Measurements from ENCODE around the gene ABR.

The ABR gene

DNA sequence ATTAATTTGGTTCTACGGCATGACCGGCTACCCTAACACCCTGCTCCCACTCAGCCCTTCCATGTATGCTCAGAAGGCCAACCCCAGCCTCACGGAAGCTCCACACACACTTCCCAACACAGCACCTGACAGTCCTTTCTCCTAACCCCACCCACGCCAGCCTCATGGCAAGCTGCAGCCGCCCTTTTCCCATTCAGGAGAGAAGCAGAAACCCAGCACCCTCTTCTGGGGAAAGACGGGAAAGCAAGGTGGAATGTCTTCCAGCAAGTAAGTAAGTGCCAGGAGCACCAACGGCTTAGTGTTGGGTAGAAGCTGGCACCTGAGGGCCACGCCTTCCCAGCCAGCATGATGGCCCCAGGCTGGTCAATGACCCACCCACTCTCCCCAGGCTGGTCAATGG lies 32.1 kb downstream of the ABR start:
- WGBS (ENCODE audit: insufficient coverage): 100% methylated on average over 4 of the region's 8 CpGs
- no peaks in the 10 kb centered on the region for H3K9me3 ChIP-seq (ENCODE audit: control extremely low read depth in 1 of 5, control insufficient read depth in 4 of 5, insufficient read depth in 2 of 5, low read depth in 1 of 5, low read length in 4 of 5)
- no peaks in the 10 kb centered on the region for H3K4me1 ChIP-seq (ENCODE audit: control extremely low read depth in 1 of 4, control insufficient read depth in 4 of 4, insufficient read depth in 4 of 4, low read length in 3 of 4)
- DNase-seq: no peak
- ChIA-PET CTCF (interaction anchor here (0.9 to 1.0 kb wide), 3 partner anchors 19 to 40 kb away, joined by 3 to 7 read pairs (median 4); no protein-coding TSS in a partner anchor), POLR2A (no interaction called here)
- H3K36me3 ChIP-seq (ENCODE audit: control insufficient read depth in 4 of 4, insufficient read depth in 4 of 4, low read length in 3 of 4): peaks cover 0 to 23% (median 0%) of the 10 kb centered on the region in 4 experiments
- no peak overlapping the region for H3K4me3 ChIP-seq (ENCODE audit: control insufficient read depth in 1 of 7, extremely low read depth in 1 of 7, insufficient read depth in 4 of 7, low read depth in 2 of 7, low read length in 6 of 7)
- H3K27me3 ChIP-seq (replicated peaks in 2 of 5; ENCODE audit: control insufficient read depth in 4 of 5, insufficient read depth in 5 of 5, low read length in 4 of 5): no peaks in the 10 kb centered on the region
- no peak overlapping the region for H3K27ac ChIP-seq (ENCODE audit: insufficient read depth in 1 of 2, low read depth in 1 of 2, low read length in 2 of 2, poor library complexity in 1 of 2, severe bottlenecking in 2 of 2)

DNA sequence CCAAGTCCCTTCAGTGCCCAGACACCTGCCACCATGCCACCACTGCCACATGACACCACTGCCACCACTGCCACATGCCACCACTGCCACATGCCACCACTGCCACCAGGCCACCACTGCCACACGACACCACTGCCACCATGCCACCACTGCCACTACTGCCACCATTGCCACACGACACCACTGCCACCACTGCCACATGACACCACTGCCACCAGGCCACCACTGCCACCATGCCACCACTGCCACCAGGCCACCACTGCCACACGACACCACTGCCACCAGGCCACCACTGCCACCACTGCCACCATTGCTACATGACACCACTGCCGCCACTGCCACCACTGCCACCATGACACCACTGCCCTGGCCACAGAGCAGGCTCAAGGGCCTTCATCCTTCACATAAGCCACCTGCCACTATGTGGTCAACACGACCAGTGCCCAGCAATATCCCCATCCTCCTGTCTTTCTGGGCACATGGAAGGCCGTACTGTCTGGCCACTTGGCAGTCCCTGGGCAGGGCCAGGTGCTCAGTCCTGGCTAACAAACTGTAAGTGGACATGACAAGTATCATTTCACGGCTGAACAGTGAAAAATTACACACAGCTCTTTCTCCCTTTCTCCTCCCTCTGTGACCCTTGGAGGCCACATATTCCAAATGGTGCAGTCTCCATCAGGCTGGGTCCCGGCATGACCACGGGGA lies 33.1 kb downstream of the ABR start:
- no peaks in the 10 kb centered on the region for H3K9me3 ChIP-seq (ENCODE audit: control extremely low read depth in 1 of 5, control insufficient read depth in 4 of 5, insufficient read depth in 2 of 5, low read depth in 1 of 5, low read length in 4 of 5)
- peaks cover 0 to 23% (median 0%) of the 10 kb centered on the region in 4 experiments for H3K36me3 ChIP-seq (ENCODE audit: control insufficient read depth in 4 of 4, insufficient read depth in 4 of 4, low read length in 3 of 4)
- POLR2A ChIA-PET: interaction anchor here (0.7 kb wide), 1 partner anchor 52 kb away, joined by 3 read pairs; no protein-coding TSS in a partner anchor

DNA sequence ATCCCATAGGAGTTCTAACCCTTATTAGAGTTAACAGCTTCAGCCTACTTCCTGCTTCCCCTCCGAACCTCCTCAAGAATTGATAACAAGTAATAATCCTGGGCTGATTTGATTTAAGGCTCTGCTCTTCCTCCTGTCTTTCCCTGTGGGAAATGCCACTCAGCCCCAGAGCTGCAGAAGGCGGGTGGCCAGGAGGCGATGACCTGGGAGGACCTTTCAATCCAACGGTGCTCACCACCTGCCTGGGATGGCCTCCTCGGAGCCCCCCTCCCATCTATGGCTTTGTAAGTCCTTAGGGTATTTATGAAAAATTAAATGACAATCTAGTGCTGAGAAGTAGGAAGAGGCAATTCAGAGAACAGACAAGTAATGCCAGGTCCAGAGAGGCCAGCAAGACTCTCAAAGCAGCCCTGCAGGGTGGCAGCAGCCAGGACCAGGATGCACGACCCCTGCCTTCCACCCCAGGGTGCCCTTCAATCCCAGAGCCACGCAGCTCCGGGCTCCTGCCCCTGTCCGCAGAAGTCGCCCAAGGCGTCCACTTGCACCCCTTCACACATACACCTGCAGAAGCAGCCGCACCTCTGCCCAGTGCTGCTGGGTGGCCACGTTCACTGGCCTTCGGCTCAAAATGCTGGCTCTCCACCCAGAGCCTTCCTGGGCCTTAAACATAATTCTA lies 34.3 kb downstream of the ABR start:
- ChIA-PET CTCF (interaction anchor here (0.6 to 2.5 kb wide), 3 partner anchors 23 to 63 kb away, joined by 3 to 8 read pairs (median 3); no protein-coding TSS in a partner anchor), POLR2A (interaction anchor here (0.6 kb wide), 1 partner anchor 43 kb away, joined by 3 read pairs; no protein-coding TSS in a partner anchor)
- H3K27ac ChIP-seq (ENCODE audit: insufficient read depth in 1 of 2, low read depth in 1 of 2, low read length in 2 of 2, poor library complexity in 1 of 2, severe bottlenecking in 2 of 2): no peak overlapping the region
- H3K36me3 ChIP-seq (ENCODE audit: control insufficient read depth in 4 of 4, insufficient read depth in 4 of 4, low read length in 3 of 4): peaks cover 0 to 16% (median 0%) of the 10 kb centered on the region in 4 experiments
- no peak for DNase-seq
- H3K27me3 ChIP-seq (replicated peaks in 2 of 5; ENCODE audit: control insufficient read depth in 4 of 5, insufficient read depth in 5 of 5, low read length in 4 of 5): no peaks in the 10 kb centered on the region
- no peaks in the 10 kb centered on the region for H3K9me3 ChIP-seq (ENCODE audit: control extremely low read depth in 1 of 5, control insufficient read depth in 4 of 5, insufficient read depth in 2 of 5, low read depth in 1 of 5, low read length in 4 of 5)
- 99% methylated on average over 11 of the region's 14 CpGs for WGBS (ENCODE audit: insufficient coverage)
- no peak overlapping the region for H3K4me3 ChIP-seq (ENCODE audit: control insufficient read depth in 1 of 7, extremely low read depth in 1 of 7, insufficient read depth in 4 of 7, low read depth in 2 of 7, low read length in 6 of 7)
- no peaks in the 10 kb centered on the region for H3K4me1 ChIP-seq (ENCODE audit: control extremely low read depth in 1 of 4, control insufficient read depth in 4 of 4, insufficient read depth in 4 of 4, low read length in 3 of 4)

More for the DNA sequence above, 33.1 kb downstream of the ABR start:
- no peak overlapping the region for H3K4me3 ChIP-seq (ENCODE audit: control insufficient read depth in 1 of 7, extremely low read depth in 1 of 7, insufficient read depth in 4 of 7, low read depth in 2 of 7, low read length in 6 of 7)
- no peaks in the 10 kb centered on the region for H3K4me1 ChIP-seq (ENCODE audit: control extremely low read depth in 1 of 4, control insufficient read depth in 4 of 4, insufficient read depth in 4 of 4, low read length in 3 of 4)
- no peaks in the 10 kb centered on the region for H3K27me3 ChIP-seq (replicated peaks in 2 of 5; ENCODE audit: control insufficient read depth in 4 of 5, insufficient read depth in 5 of 5, low read length in 4 of 5)
- no peak overlapping the region for H3K27ac ChIP-seq (ENCODE audit: insufficient read depth in 1 of 2, low read depth in 1 of 2, low read length in 2 of 2, poor library complexity in 1 of 2, severe bottlenecking in 2 of 2)
- 94% methylated on average over 3 of the region's 9 CpGs for WGBS (ENCODE audit: insufficient coverage)
- CTCF ChIA-PET: interaction anchor here (1.3 kb wide), 1 partner anchor 41 kb away, joined by 3 read pairs; no protein-coding TSS in a partner anchor
- peak in 2 of 3 donors; percentile 44 to 51 for DNase-seq

DNA sequence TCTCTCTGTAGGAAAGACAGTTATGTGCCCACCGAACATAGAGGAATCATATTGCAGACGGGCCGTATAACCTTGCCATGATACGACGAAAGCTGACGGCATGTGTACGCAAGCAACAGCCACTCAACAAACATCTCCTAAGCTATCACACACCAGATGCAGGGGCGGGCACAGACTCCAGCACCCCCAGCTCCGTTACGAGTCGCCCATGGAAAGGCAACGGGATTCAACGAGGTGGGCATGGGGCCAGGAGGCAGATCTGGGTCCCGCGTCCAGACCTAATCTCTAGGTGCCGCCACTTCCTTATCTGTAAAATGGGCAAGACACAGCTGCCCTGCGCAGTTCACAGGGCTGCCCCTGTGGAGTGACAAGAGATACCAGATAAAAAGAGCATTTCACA lies 35.6 kb downstream of the ABR start:
- Histone ChIP-seq H3K36me3 (ENCODE audit: control insufficient read depth in 4 of 4, insufficient read depth in 4 of 4, low read length in 3 of 4) (peaks cover 0 to 6% (median 0%) of the 10 kb centered on the region in 4 experiments), H3K27ac (ENCODE audit: insufficient read depth in 1 of 2, low read depth in 1 of 2, low read length in 2 of 2, poor library complexity in 1 of 2, severe bottlenecking in 2 of 2) (no peak overlapping the region), H3K9me3 (ENCODE audit: control extremely low read depth in 1 of 5, control insufficient read depth in 4 of 5, insufficient read depth in 2 of 5, low read depth in 1 of 5, low read length in 4 of 5) (no peaks in the 10 kb centered on the region), H3K4me1 (ENCODE audit: control extremely low read depth in 1 of 4, control insufficient read depth in 4 of 4, insufficient read depth in 4 of 4, low read length in 3 of 4) (no peaks in the 10 kb centered on the region), H3K4me3 (ENCODE audit: control insufficient read depth in 1 of 7, extremely low read depth in 1 of 7, insufficient read depth in 4 of 7, low read depth in 2 of 7, low read length in 6 of 7) (no peak overlapping the region), H3K27me3 (replicated peaks in 2 of 5; ENCODE audit: control insufficient read depth in 4 of 5, insufficient read depth in 5 of 5, low read length in 4 of 5) (no peaks in the 10 kb centered on the region)
- ChIA-PET CTCF (interaction anchor here (1.1 to 2.5 kb wide), 4 partner anchors 20 to 43 kb away, joined by 3 to 8 read pairs (median 4); no protein-coding TSS in a partner anchor), POLR2A (no interaction called here)
- DNase-seq: peak in 1 of 3 donors; percentile 37
- WGBS (ENCODE audit: insufficient coverage): 90% methylated on average over 15 of the region's 17 CpGs

DNA sequence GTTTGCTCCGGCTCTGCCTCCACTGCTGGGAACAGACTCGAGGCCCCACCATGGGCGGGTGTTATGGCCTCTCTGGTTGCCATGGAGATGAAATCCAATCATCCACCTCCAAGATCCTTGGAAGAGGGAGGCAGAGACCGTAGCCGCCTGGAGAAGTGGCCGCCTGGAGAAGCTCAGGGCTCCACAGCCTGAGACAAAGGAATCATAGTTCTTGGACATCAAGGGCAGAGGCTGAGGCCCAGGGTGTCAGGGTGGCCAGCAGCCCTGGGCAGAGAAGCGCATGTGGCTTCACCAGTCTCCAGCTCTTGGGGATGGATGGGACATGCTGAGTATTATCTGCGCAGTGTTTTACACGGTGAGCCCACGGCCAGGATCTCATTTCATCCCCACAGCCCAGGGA lies 36.2 kb downstream of the ABR start:
- POLR2A ChIA-PET: no interaction called here
- WGBS (ENCODE audit: insufficient coverage): 100% methylated on average over 8 of the region's 10 CpGs
- Histone ChIP-seq H3K4me1 (ENCODE audit: control extremely low read depth in 1 of 4, control insufficient read depth in 4 of 4, insufficient read depth in 4 of 4, low read length in 3 of 4) (no peaks in the 10 kb centered on the region), H3K27ac (ENCODE audit: insufficient read depth in 1 of 2, low read depth in 1 of 2, low read length in 2 of 2, poor library complexity in 1 of 2, severe bottlenecking in 2 of 2) (no peak overlapping the region), H3K4me3 (ENCODE audit: control insufficient read depth in 1 of 7, extremely low read depth in 1 of 7, insufficient read depth in 4 of 7, low read depth in 2 of 7, low read length in 6 of 7) (no peak overlapping the region), H3K9me3 (ENCODE audit: control extremely low read depth in 1 of 5, control insufficient read depth in 4 of 5, insufficient read depth in 2 of 5, low read depth in 1 of 5, low read length in 4 of 5) (no peaks in the 10 kb centered on the region), H3K36me3 (ENCODE audit: control insufficient read depth in 4 of 4, insufficient read depth in 4 of 4, low read length in 3 of 4) (peaks cover 0 to 5% (median 0%) of the 10 kb centered on the region in 4 experiments), H3K27me3 (replicated peaks in 2 of 5; ENCODE audit: control insufficient read depth in 4 of 5, insufficient read depth in 5 of 5, low read length in 4 of 5) (no peaks in the 10 kb centered on the region)
- CTCF ChIA-PET: interaction anchor here (1.1 to 2.5 kb wide), 4 partner anchors 19 to 44 kb away, joined by 3 to 8 read pairs (median 4); no protein-coding TSS in a partner anchor
- DNase-seq: no peak

DNA sequence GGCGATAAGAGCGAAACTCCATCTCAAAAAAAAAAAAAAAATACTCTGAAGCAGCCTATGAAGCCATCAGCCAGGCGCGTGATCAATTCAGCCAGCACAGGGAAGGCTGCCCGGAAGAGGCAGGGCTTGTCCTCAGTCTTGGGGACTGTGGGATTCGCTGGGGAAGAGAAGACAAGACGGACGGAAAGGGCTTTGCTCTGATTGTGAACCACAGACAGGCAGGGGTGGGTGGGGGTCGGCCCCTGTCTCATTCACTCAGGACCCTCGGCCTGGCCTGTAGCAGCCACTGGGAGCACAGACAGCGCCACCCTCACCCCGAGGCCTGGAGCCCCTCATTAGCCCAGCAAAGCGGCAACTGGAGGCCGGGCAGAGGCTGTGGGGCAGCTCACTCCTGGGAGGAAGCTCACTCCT lies 37.2 kb downstream of the ABR start:
- ChIA-PET POLR2A (no interaction called here), CTCF (interaction anchor here (1.7 kb wide), 1 partner anchor 35 kb away, joined by 5 read pairs; no protein-coding TSS in a partner anchor)
- Histone ChIP-seq H3K4me1 (ENCODE audit: control extremely low read depth in 1 of 4, control insufficient read depth in 4 of 4, insufficient read depth in 4 of 4, low read length in 3 of 4) (no peaks in the 10 kb centered on the region), H3K9me3 (ENCODE audit: control extremely low read depth in 1 of 5, control insufficient read depth in 4 of 5, insufficient read depth in 2 of 5, low read depth in 1 of 5, low read length in 4 of 5) (no peaks in the 10 kb centered on the region), H3K36me3 (ENCODE audit: control insufficient read depth in 4 of 4, insufficient read depth in 4 of 4, low read length in 3 of 4) (no peaks in the 10 kb centered on the region), H3K27me3 (replicated peaks in 2 of 5; ENCODE audit: control insufficient read depth in 4 of 5, insufficient read depth in 5 of 5, low read length in 4 of 5) (no peaks in the 10 kb centered on the region), H3K4me3 (ENCODE audit: control insufficient read depth in 1 of 7, extremely low read depth in 1 of 7, insufficient read depth in 4 of 7, low read depth in 2 of 7, low read length in 6 of 7) (no peak overlapping the region), H3K27ac (ENCODE audit: insufficient read depth in 1 of 2, low read depth in 1 of 2, low read length in 2 of 2, poor library complexity in 1 of 2, severe bottlenecking in 2 of 2) (no peak overlapping the region)
- WGBS (ENCODE audit: insufficient coverage): 100% methylated on average over 9 of the region's 14 CpGs
- DNase-seq: no peak
